Endometrium (tissue), 2 donors: ENCODE data around the gene CEP43.

Experiments used
- FAIRE-seq: peaks from 2 replicates; lab custom pipeline; 2012; peaks lifted over from hg19 to GRCh38; lab: Jason Lieb, UNC
- donor health status: control.
- donor health status: control.

The CEP43 gene

GRCh38 chr6:166969390-166970002 lies 29.7 kb upstream of the CEP43 start:
- no peak for FAIRE-seq

GRCh38 chr6:166970091-166970490 lies 29.1 kb upstream of the CEP43 start:
- no peak for FAIRE-seq

- no peak for FAIRE-seq
Measured at GRCh38 chr6:166970776-166971175, 28.4 kb upstream of the CEP43 start.

GRCh38 chr6:166971271-166971670 lies 27.9 kb upstream of the CEP43 start:
- FAIRE-seq: no peak

- no peak for FAIRE-seq
Measured at GRCh38 chr6:166972101-166972500, 27.1 kb upstream of the CEP43 start.

DNA sequence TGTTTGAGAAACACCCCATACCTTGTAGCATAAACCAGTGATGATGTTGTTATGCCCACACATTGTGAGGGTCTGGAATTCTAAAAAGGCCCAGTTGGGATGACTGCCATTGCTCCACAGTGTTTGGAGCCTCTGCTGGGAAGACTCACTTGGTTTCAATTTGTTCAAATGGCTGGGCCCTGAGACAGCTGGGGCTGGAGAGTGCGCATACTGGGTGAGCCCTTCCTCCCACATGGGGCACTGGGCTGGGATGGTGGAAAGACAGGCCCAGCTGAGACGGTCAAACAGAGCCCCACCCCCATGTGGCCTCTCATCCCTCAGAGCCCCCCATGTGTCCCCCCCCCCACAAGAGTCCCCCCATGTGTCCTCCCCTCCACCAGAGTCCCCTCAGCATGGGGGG lies 22.6 kb upstream of the CEP43 start:
- FAIRE-seq: no peak

DNA sequence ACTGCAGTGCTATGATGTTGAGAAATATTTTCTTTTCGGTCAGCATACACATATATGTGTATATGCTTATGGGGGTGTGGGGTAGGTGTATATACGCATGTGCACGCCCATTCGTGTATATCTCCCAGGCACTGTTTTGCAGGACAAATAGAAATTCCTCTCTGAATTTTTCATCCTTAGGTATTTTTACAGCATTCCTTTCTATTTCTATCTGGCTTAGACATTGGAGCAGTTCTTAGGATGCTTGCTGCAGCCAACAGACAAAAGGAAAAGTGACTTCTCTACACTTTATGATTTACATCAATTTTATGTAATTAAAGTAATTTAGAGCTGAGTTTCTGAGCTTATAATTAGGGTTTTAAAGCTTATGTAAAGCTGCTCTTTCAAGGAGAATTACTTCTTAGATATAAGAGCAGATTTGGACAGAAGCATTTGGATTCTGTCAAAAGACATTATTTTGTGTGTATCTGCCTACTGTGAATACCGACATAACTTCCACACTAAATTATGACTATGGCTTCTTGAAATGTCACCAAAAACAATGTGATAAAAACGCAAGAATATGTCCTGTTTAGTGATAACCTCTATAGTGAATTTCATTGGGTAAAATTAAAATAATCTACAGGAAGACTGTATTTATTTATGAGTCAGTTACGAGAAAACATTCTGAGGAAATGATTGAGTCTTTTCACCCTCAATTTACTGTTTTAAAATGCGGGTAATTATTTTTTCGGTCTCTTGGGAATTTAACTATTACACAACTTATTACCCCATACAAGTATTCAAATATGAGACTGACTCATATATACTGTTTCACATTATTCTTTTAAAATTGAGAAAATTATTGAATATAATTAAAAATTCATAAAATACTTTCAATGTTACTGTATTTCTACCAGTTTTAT lies 21.3 kb upstream of the CEP43 start:
- FAIRE-seq: no peak

DNA sequence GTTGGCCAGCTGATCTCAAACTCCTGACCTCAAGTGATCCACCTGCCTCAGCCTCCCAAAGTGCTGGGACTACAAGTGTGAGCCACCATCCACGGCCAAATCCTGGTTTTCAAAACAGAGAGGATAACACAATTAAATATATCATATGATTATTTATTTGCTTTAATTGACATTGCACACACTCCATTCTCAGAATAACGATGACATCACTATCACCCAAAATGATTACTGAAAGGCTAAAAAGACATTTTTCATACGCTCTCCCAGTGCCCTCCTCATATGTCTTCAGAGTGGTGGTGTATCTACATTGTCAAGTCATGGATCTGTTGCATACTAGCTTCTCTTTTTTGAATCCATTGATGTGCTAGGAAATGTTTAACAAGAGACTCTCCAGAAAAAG lies 18.5 kb upstream of the CEP43 start:
- no peak for FAIRE-seq

GRCh38 chr6:166987448-166987847 lies 11.7 kb upstream of the CEP43 start:
- no peak for FAIRE-seq

- no peak for FAIRE-seq
Measured at GRCh38 chr6:166987930-166988329, 11.3 kb upstream of the CEP43 start.

DNA sequence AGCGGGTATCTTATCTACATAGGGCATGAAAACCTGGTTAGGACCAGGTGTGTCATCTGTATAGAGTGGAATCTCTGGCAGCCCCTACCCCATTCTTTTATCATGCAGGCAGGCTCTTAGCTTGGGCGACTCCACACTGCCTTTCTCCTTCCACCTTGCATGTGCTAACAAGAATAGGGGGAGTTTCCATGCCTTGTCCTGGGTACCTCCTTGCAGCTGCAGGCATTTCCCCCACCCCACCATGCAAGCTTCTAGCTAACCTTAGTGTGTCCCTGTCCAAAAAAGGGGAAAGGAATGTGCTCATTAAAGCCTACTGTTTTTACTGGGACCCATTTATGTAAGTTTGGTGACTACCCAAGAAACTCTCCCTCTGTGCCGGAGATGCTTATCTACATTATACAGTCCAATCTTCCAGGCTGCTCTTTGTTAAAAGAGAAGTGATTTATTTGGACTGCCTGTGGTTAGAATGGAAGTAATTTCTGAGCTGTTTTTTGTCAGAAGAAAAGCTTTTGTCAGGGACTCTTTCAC lies 10.5 kb upstream of the CEP43 start:
- FAIRE-seq: no peak

DNA sequence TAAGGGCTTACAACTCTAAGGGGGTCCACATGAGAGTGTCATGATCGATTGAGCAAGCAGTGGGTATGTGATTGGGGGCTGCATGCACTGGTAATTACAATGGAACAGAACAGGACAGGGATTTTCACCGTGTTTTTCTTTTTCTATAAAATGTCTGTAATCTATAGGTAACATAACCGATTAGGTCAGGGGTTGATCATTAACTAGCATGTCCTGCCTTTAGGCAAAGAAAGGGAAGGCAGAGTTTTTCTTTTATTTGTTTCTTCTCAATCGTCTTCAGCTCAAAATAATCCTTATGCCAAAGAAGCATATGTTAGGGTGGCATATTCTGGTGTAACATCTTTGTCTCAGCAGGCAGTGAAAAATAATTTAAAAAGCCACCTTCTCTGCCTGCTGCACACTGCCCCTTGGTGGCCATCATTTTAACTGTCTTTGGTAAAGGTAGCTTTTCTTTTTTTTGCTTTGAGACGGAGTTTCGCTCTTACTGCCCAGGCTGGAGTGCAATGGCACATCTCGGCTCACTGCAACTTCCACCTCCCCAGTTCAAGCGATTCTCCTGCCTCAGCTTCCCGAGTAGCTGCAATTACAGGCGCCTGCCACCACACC lies 9.7 kb upstream of the CEP43 start:
- peak; percentile 51 for FAIRE-seq

GRCh38 chr6:166996406-166996805 lies 2.8 kb upstream of the CEP43 start:
- no peak for FAIRE-seq

GRCh38 chr6:166997348-166997747 lies 1.8 kb upstream of the CEP43 start:
- FAIRE-seq: no peak

- FAIRE-seq: no peak
Measured at GRCh38 chr6:166997768-166998255, 1.4 kb upstream of the CEP43 start.

- no peak for FAIRE-seq
Measured at GRCh38 chr6:166998256-166999144, 697 bp upstream of the CEP43 start.

GRCh38 chr6:166999884-167000253 lies 672 bp downstream of the CEP43 start:
- FAIRE-seq: no peak

- no peak for FAIRE-seq
Measured at GRCh38 chr6:167000759-167001158, 1.6 kb downstream of the CEP43 start.

DNA sequence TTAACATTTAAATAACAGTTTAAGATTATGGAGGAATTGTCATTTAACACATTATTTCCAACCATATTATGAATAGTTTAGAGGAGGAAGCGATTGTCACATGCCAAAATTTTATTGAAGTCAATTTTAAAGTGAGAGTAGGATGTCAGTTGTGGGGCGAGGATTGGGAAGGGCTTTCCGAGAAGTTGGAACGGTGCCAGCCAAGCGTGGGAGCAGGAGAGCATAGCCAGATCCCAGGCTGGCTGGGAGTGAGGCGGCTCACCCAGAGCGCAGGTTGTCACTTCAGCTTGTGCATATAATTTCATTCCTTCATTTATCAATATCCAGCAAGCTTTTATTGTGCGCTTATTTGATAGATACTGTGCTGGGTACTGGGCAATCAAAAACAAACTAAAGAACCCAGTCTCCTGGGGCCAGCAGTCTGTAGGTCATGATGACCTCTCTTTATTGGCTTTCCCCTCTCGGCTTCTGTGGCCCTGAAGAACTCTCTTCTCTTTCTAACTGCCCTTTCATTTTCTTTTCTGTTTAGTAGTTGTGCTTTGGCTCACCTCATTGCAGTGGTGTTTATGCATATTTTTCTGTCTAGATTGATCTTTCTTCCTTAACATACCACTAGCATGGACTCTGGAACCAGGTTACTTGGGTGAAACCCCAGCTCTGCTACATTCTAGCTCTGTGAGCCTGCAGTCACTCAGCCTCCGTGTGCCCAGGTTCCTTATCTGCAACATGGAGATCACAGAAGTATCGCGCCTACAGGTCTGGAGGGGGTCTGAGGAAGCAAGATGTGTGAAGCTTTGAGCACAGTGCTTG lies 6.4 kb downstream of the CEP43 start:
- FAIRE-seq: peak; percentile 29

DNA sequence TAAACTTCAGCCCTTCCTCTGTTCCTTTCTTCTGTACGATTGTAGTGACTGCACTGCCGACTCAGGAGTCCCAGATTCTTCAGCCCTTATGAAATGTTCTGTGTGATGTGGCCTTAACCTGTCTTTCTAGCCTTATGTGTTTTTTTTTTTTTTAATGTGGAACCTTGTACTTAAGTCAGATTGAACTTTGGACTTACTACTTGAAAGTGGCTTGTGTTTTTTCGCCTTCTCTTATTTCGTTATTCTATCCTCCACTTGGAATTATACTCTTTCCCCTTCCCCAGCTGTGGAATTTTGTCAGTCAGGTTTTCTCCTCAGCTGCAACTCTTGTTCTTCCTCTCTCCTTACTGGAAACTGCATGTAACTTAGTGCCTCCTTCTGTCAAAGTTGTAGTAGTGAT lies 8.8 kb downstream of the CEP43 start:
- no peak for FAIRE-seq

DNA sequence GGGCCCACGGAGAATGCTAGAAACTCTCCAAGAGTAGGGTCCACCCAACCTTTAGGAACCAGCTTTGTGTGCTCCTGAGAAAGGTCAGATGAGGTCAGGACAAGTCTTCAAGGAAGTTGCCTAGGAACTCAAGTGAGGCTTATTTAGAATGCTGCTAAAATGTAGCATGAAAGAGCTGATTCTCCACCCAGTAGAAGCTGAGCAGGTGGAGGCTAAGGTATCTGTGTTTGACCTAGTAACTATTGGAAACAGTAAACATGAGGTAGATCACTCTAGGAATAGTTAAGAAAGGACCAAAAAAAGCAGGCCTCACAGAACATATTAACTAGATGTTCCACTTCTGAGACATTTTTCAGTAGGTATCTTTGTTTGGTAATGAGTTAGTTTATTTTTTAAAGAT lies 13.9 kb downstream of the CEP43 start:
- FAIRE-seq: no peak
